Mesenchymal stem cell (in vitro differentiated cells and primary cell): Measurements from ENCODE around the gene DPP10.

Experiments
- DNase-seq: peaks from one replicate; pipeline ENCODE4 v3.0.0-alpha.2; 2013
- H2AFZ ChIP-seq: one replicate; pipeline ENCODE4 v1.6.1; 2013; ENCODE audit warnings: low read depth, mild to moderate bottlenecking, control low read depth, inconsistent platforms, low read length, moderate library complexity
- H2AK5ac ChIP-seq: 2 replicates; pipeline ENCODE4 v1.6.1; 2013; ENCODE audit warnings: low read length, moderate library complexity, mild to moderate bottlenecking, inconsistent platforms; ENCODE audit not compliant: severe bottlenecking
- H2BK120ac ChIP-seq: one replicate; pipeline ENCODE4 v1.6.1; 2013; ENCODE audit warnings: low read depth, mild to moderate bottlenecking, inconsistent platforms, low read length, moderate library complexity
- H2BK12ac ChIP-seq, 2 experiments: one replicate each; pipeline ENCODE4 v1.6.1; 2013; ENCODE audit warnings: inconsistent platforms in 2 of 2, low read length in 2 of 2, mild to moderate bottlenecking in 2 of 2, moderate library complexity in 2 of 2, control low read depth in 1 of 2
- H2BK15ac ChIP-seq: one replicate; pipeline ENCODE4 v1.6.1; 2013; ENCODE audit warnings: mild to moderate bottlenecking, low read depth, inconsistent platforms; ENCODE audit not compliant: poor library complexity, severe bottlenecking
- H2BK5ac ChIP-seq: 2 replicates; pipeline ENCODE4 v1.6.1; 2013; ENCODE audit warnings: low read depth, mild to moderate bottlenecking, low read length, control low read depth, inconsistent platforms; ENCODE audit not compliant: poor library complexity, severe bottlenecking
- H3K14ac ChIP-seq, 2 experiments: one replicate each; pipeline ENCODE4 v1.6.1; 2013; ENCODE audit warnings: inconsistent platforms in 2 of 2, low read length in 2 of 2, control low read depth in 1 of 2, mild to moderate bottlenecking in 1 of 2, moderate library complexity in 1 of 2
- H3K18ac ChIP-seq, 2 experiments: one replicate each; pipeline ENCODE4 v1.6.1; 2013; ENCODE audit warnings: inconsistent platforms in 2 of 2, low read length in 2 of 2, control low read depth in 1 of 2, low read depth in 1 of 2, mild to moderate bottlenecking in 1 of 2
- H3K23ac ChIP-seq, 2 experiments: one replicate each; pipeline ENCODE4 v1.6.1; 2013; ENCODE audit warnings: inconsistent platforms in 2 of 2, low read length in 2 of 2, mild to moderate bottlenecking in 2 of 2, moderate library complexity in 2 of 2, control low read depth in 1 of 2
- H3K27ac ChIP-seq: 2 replicates; pipeline ENCODE4 v1.5.1; 2013; ENCODE audit warnings: mild to moderate bottlenecking, moderate library complexity, low read length, control low read depth, inconsistent platforms; ENCODE audit not compliant: poor library complexity, severe bottlenecking
- H3K27me3 ChIP-seq, 2 experiments: 2 replicates each; pipeline versions ENCODE4 v1.6.1 to v1.7.0; 2013; ENCODE audit warnings: low read length in 2 of 2, mild to moderate bottlenecking in 2 of 2, moderate library complexity in 2 of 2, control low read depth in 1 of 2, inconsistent platforms in 1 of 2; ENCODE audit not compliant: control insufficient read depth in 1 of 2, insufficient read depth in 1 of 2
- H3K36me3 ChIP-seq, 2 experiments: 2 replicates each; pipeline versions ENCODE4 v1.6.1 to v1.7.0; 2013; ENCODE audit warnings: low read length in 2 of 2, control low read depth in 1 of 2, inconsistent platforms in 1 of 2, low read depth in 1 of 2, mild to moderate bottlenecking in 1 of 2; ENCODE audit not compliant: insufficient read depth in 2 of 2, control insufficient read depth in 1 of 2
- H3K4ac ChIP-seq, 2 experiments: one replicate each; pipeline ENCODE4 v1.6.1; 2013; ENCODE audit warnings: inconsistent platforms in 2 of 2, low read length in 2 of 2, mild to moderate bottlenecking in 2 of 2, moderate library complexity in 2 of 2, control low read depth in 1 of 2, low read depth in 1 of 2
- H3K4me1 ChIP-seq: 2 replicates; pipeline ENCODE4 v1.6.1; 2013; ENCODE audit warnings: low read depth, low read length, control low read depth; ENCODE audit not compliant: control insufficient read depth, insufficient read depth
- H3K4me2 ChIP-seq: 2 replicates; pipeline ENCODE4 v1.6.1; 2013; ENCODE audit warnings: low read length, mild to moderate bottlenecking, inconsistent platforms; ENCODE audit not compliant: poor library complexity, severe bottlenecking
- H3K4me3 ChIP-seq, 2 experiments: 2 replicates each; pipeline versions ENCODE4 v1.5.1 to v1.7.0; 2013; ENCODE audit warnings: low read length in 2 of 2, mild to moderate bottlenecking in 2 of 2, control low read depth in 1 of 2, low read depth in 1 of 2; ENCODE audit not compliant: insufficient read depth in 1 of 2
- H3K79me1 ChIP-seq: replicated peaks from 2 replicates; pipeline ENCODE4 v1.6.1; 2013; ENCODE audit warnings: mild to moderate bottlenecking, control low read depth, low read length, inconsistent platforms; ENCODE audit not compliant: poor library complexity, severe bottlenecking
- H3K9ac ChIP-seq: 2 replicates; pipeline ENCODE4 v1.7.0; 2013; ENCODE audit warnings: mild to moderate bottlenecking, low read length, moderate library complexity
- H3K9me3 ChIP-seq: 2 replicates; pipeline ENCODE4 v1.7.0; 2013; ENCODE audit warnings: mild to moderate bottlenecking, low read length; ENCODE audit not compliant: control insufficient read depth
- H4K8ac ChIP-seq: one replicate; pipeline ENCODE4 v1.6.1; 2013; ENCODE audit warnings: inconsistent platforms, mild to moderate bottlenecking, low read length, moderate library complexity
- H4K91ac ChIP-seq: one replicate; pipeline ENCODE4 v1.6.1; 2013; ENCODE audit warnings: mild to moderate bottlenecking, low read length, inconsistent platforms
- WGBS: methylation state at CpG from one replicate; pipeline ENCODE4 v1.1.7; 2013; ENCODE audit warnings: mixed read lengths; 5-methylcytosine and 5-hydroxymethylcytosine counted together

DPP10 gene

DNA sequence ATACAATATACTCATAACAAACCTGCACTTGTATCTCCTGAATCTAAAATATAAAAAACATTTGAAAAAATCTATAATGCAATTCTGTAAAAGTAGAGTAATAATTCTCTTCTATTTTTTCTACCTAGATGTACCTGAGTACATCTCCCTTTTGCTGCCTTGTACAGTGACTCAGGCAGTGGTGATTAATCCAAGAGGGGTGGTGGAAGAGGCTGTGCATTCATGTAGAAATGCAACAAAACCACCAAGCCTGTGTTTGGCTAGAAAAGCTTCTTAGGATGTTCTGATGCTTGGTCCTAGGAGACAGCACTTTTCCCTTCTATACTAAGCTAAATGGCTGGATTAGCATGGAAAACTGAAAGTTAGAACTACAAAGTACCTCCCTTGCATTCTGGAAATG, 245.8 kb downstream of the DPP10 start:
- Histone ChIP-seq H3K4me1 (no peaks in the 10 kb centered on the region), H4K8ac (no peak overlapping the region), H3K4me3 (no peak overlapping the region), H2AK5ac (no peak overlapping the region), H3K18ac (no peak overlapping the region), H2BK120ac (no peak overlapping the region), H2BK5ac (no peak overlapping the region), H3K79me1 (no peaks in the 10 kb centered on the region), H3K36me3 (no peaks in the 10 kb centered on the region), H2AFZ (no peak overlapping the region), H3K4me2 (no peak overlapping the region), H3K9me3 (no peaks in the 10 kb centered on the region), H2BK12ac (no peak overlapping the region), H3K27ac (no peak overlapping the region), H3K4ac (no peak overlapping the region), H3K27me3 (no peaks in the 10 kb centered on the region), H2BK15ac (no peak overlapping the region), H4K91ac (no peak overlapping the region), H3K9ac (no peak overlapping the region), H3K14ac (no peak overlapping the region), H3K23ac (no peak overlapping the region)
- no peak for DNase-seq

DNA sequence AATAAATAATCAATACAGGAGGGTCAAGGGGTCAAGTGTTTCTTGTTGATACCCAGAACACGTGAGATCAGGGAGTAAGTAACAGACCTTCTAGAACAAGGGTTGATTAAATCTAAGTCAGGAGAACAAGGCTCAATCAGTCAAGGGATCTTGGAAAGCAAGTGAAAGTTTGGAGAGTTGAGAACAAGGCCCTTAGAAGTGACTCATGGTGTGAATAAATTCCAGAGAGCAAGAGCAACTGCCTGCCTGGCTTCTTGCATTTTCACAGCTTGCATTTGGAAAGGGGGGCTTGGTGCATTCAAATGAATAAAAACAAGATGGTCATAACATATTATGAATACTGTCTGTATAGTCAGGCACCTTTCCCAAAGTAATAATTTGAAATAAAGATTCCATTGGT, 256.1 kb downstream of the DPP10 start:
- 30% methylated on average over 1 of the region's 1 CpG for WGBS
- Histone ChIP-seq H3K79me1 (no peaks in the 10 kb centered on the region), H2BK12ac (no peak overlapping the region), H2BK120ac (no peak overlapping the region), H2BK5ac (no peak overlapping the region), H4K8ac (no peak overlapping the region), H3K18ac (no peak overlapping the region), H2BK15ac (no peak overlapping the region), H3K4me1 (no peaks in the 10 kb centered on the region), H4K91ac (no peak overlapping the region), H3K27me3 (no peaks in the 10 kb centered on the region), H3K4me2 (no peak overlapping the region), H3K4ac (no peak overlapping the region), H3K23ac (no peak overlapping the region), H3K36me3 (no peaks in the 10 kb centered on the region), H2AK5ac (no peak overlapping the region), H3K4me3 (no peak overlapping the region), H2AFZ (no peak overlapping the region), H3K9me3 (no peaks in the 10 kb centered on the region), H3K9ac (no peak overlapping the region), H3K27ac (no peak overlapping the region), H3K14ac (no peak overlapping the region)
- DNase-seq: no peak

DNA sequence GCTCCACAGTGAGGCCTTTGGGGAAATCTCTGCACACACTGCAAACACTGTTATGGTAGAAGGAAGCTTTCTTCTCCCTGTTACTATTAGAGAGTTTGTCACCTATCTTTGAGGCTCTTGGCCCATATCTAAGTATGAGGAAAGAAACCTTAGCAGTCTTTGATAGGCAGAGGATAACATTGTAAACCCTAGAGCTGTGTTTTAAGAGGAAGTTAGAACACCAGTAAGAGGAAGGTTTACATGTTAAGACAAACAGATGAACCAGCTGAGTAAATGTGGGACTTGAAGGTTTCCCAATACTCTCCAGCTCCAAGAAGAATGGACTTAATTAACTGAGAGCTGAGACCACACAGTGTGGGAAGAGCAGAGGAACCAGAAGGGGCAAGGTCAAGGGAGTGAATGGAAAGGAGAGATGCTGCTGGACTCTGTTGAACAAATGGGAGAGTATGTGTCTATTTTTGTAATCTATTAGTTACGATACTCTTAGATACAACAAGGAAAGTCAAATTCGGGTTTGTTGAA, 257.0 kb downstream of the DPP10 start:
- Histone ChIP-seq H3K4me1 (no peaks in the 10 kb centered on the region), H2AK5ac (no peak overlapping the region), H4K8ac (no peak overlapping the region), H3K27me3 (no peaks in the 10 kb centered on the region), H3K4me2 (no peak overlapping the region), H4K91ac (no peak overlapping the region), H3K9me3 (no peaks in the 10 kb centered on the region), H2BK5ac (no peak overlapping the region), H2AFZ (no peak overlapping the region), H3K14ac (no peak overlapping the region), H3K27ac (no peak overlapping the region), H3K23ac (no peak overlapping the region), H2BK15ac (no peak overlapping the region), H3K18ac (no peak overlapping the region), H3K9ac (no peak overlapping the region), H3K36me3 (no peaks in the 10 kb centered on the region), H2BK120ac (no peak overlapping the region), H3K4ac (no peak overlapping the region), H3K79me1 (no peaks in the 10 kb centered on the region), H2BK12ac (no peak overlapping the region), H3K4me3 (no peak overlapping the region)
- no peak for DNase-seq
- 94% methylated on average over 2 of the region's 2 CpGs for whole genome bisulfite sequencing

- 56% methylated on average over 5 of the region's 5 CpGs for WGBS
- DNase-seq: no peak
- no peak overlapping the region for H2BK12ac ChIP-seq
- H2BK15ac ChIP-seq: no peak overlapping the region
- H3K4me3 ChIP-seq: no peak overlapping the region
- no peak overlapping the region for H2AFZ ChIP-seq
- H3K4ac ChIP-seq: no peak overlapping the region
- H2AK5ac ChIP-seq: no peak overlapping the region
- no peaks in the 10 kb centered on the region for H3K9me3 ChIP-seq
- no peak overlapping the region for H4K8ac ChIP-seq
- H4K91ac ChIP-seq: no peak overlapping the region
- H3K79me1 ChIP-seq: no peaks in the 10 kb centered on the region
- H3K23ac ChIP-seq: no peak overlapping the region
- H3K27me3 ChIP-seq: no peaks in the 10 kb centered on the region
- no peaks in the 10 kb centered on the region for H3K4me1 ChIP-seq
- H3K4me2 ChIP-seq: no peak overlapping the region
- H2BK120ac ChIP-seq: no peak overlapping the region
- no peak overlapping the region for H2BK5ac ChIP-seq
- no peak overlapping the region for H3K27ac ChIP-seq
- H3K36me3 ChIP-seq: no peaks in the 10 kb centered on the region
- no peak overlapping the region for H3K14ac ChIP-seq
- H3K9ac ChIP-seq: no peak overlapping the region
- no peak overlapping the region for H3K18ac ChIP-seq
These were observed 258.0 kb downstream of the DPP10 start for GRCh38 chr2:114700440-114700839.
